ENCODE results near the gene TRIM66.
A peak's percentile ranks its signal among the peaks of the same experiment; 100 is the strongest.
"Not testable (repeated sequence)": the region's sequence is repeated elsewhere in the genome, so short reads cannot be mapped to it uniquely, and the experiment has no call there.

Gene TRIM66

GRCh38 chr11:8690374-8691342 lies 8.2 kb upstream of the TRIM66 start:
- no peak for FAIRE-seq
- DNase-seq (ENCODE audit: low spot score) = no peak

- no peak for FAIRE-seq
- no peak for DNase-seq (ENCODE audit: low spot score)
These were observed 7.3 kb upstream of the TRIM66 start for GRCh38 chr11:8689726-8690255.

- FAIRE-seq = peak; percentile 76
- DNase-seq (ENCODE audit: low spot score) = peak; percentile 95
These were observed 6.2 kb upstream of the TRIM66 start for GRCh38 chr11:8688414-8689362.

GRCh38 chr11:8686325-8686724 lies 3.9 kb upstream of the TRIM66 start:
- FAIRE-seq (no peak), DNase-seq (ENCODE audit: low spot score) (no peak)

- FAIRE-seq = no peak
- DNase-seq (ENCODE audit: low spot score) = no peak
These were observed 3.4 kb upstream of the TRIM66 start for GRCh38 chr11:8685820-8686219.

GRCh38 chr11:8685306-8685705 lies 2.8 kb upstream of the TRIM66 start:
- DNase-seq (ENCODE audit: low spot score) (no peak), FAIRE-seq (no peak)

- DNase-seq (ENCODE audit: low spot score) (no peak), FAIRE-seq (no peak)
These were observed 2.3 kb upstream of the TRIM66 start for GRCh38 chr11:8684600-8685290.

GRCh38 chr11:8683115-8683807 lies 796 bp upstream of the TRIM66 start:
- DNase-seq (ENCODE audit: low spot score) (no peak), FAIRE-seq (no peak)

- FAIRE-seq (no peak), DNase-seq (ENCODE audit: low spot score) (no peak)
These were observed 595 bp downstream of the TRIM66 start for GRCh38 chr11:8681837-8682302.

- no peak for FAIRE-seq
These were observed 3.5 kb downstream of the TRIM66 start for GRCh38 chr11:8679006-8679405.

GRCh38 chr11:8676458-8676857 lies 6.0 kb downstream of the TRIM66 start:
- FAIRE-seq (no peak), DNase-seq (ENCODE audit: low spot score) (no peak)

More at GRCh38 chr11:8679006-8679405, 3.5 kb downstream of the TRIM66 start:
- no peak for DNase-seq (ENCODE audit: low spot score)

GRCh38 chr11:8674859-8675258 lies 7.6 kb downstream of the TRIM66 start:
- FAIRE-seq = no peak
- DNase-seq (ENCODE audit: low spot score) = no peak

GRCh38 chr11:8672346-8672745 lies 10.1 kb downstream of the TRIM66 start:
- FAIRE-seq (no peak), DNase-seq (ENCODE audit: low spot score) (no peak)

- FAIRE-seq (no peak), DNase-seq (ENCODE audit: low spot score) (peak; percentile 73)
These were observed 10.8 kb downstream of the TRIM66 start for GRCh38 chr11:8671651-8672062.

- FAIRE-seq = peak; percentile 94
These were observed 11.3 kb downstream of the TRIM66 start for GRCh38 chr11:8671193-8671612.

GRCh38 chr11:8670081-8670480 lies 12.4 kb downstream of the TRIM66 start:
- FAIRE-seq; DNase-seq (ENCODE audit: low spot score): not testable (repeated sequence)

More at GRCh38 chr11:8671193-8671612, 11.3 kb downstream of the TRIM66 start:
- DNase-seq (ENCODE audit: low spot score) = peak; percentile 93

GRCh38 chr11:8665222-8665621 lies 17.2 kb downstream of the TRIM66 start:
- no peak for DNase-seq (ENCODE audit: low spot score)

GRCh38 chr11:8661001-8661795 lies 21.3 kb downstream of the TRIM66 start:
- no peak for DNase-seq (ENCODE audit: low spot score)
- FAIRE-seq = no peak

More at GRCh38 chr11:8665222-8665621, 17.2 kb downstream of the TRIM66 start:
- FAIRE-seq = no peak

All from RCC 7860 (cell line).